T-helper 2 cell (primary cell): ENCODE measurements around the gene TBRG4.
"Not testable (repeated sequence)": the region's sequence is repeated elsewhere in the genome, so short reads cannot be mapped to it uniquely, and the experiment has no call there.

ENCODE experiments used
- DNase-seq, 5 experiments: peaks; one replicate each; pipeline versions ENCODE4 v3.0.0 to v3.0.0-alpha.2; 2012 to 2022

Gene TBRG4

GRCh38 chr7:45114926-45115325 is 3.4 kb upstream of the TBRG4 start:
- no peak for DNase-seq

GRCh38 chr7:45114257-45114656 is 2.8 kb upstream of the TBRG4 start:
- DNase-seq = not testable (repeated sequence)

GRCh38 chr7:45112648-45113047 is 1.2 kb upstream of the TBRG4 start:
- no peak for DNase-seq

GRCh38 chr7:45108863-45109262 is 2.6 kb downstream of the TBRG4 start:
- DNase-seq = no peak

GRCh38 chr7:45107356-45107755 is 4.1 kb downstream of the TBRG4 start:
- DNase-seq = no peak

GRCh38 chr7:45106820-45107219 is 4.7 kb downstream of the TBRG4 start:
- DNase-seq = no peak

- DNase-seq = no peak
Measured at GRCh38 chr7:45105588-45106188, 5.8 kb downstream of the TBRG4 start.

GRCh38 chr7:45104844-45105587 is 6.5 kb downstream of the TBRG4 start:
- no peak for DNase-seq

- DNase-seq = no peak
Measured at GRCh38 chr7:45103958-45104843, 7.3 kb downstream of the TBRG4 start.

- no peak for DNase-seq
Measured at GRCh38 chr7:45102785-45103712, 8.4 kb downstream of the TBRG4 start.

GRCh38 chr7:45101748-45102147 is 9.7 kb downstream of the TBRG4 start:
- DNase-seq = no peak

GRCh38 chr7:45100761-45101480 is 10.6 kb downstream of the TBRG4 start:
- no peak for DNase-seq

- no peak for DNase-seq
Measured at GRCh38 chr7:45099891-45100760, 11.4 kb downstream of the TBRG4 start.

GRCh38 chr7:45098983-45099839 is 12.3 kb downstream of the TBRG4 start:
- DNase-seq = no peak

GRCh38 chr7:45092931-45093235 is 18.6 kb downstream of the TBRG4 start:
- no peak for DNase-seq

GRCh38 chr7:45092100-45092930 is 19.2 kb downstream of the TBRG4 start:
- DNase-seq = no peak

- peak in 4 of 5 experiments; percentile 48 to 75 (median 51) for DNase-seq
Measured at GRCh38 chr7:45089341-45089891, 22.1 kb downstream of the TBRG4 start.

- peak in 1 of 5 experiments; percentile 31 for DNase-seq
Measured at GRCh38 chr7:45088821-45089340, 22.6 kb downstream of the TBRG4 start, which contains the start of gene NACAD. TSS of gene NACAD (minus strand) at chr7:45088969. CDS start at chr7:45088894, 75 bp downstream.
